Body of pancreas (tissue), 4 donors: ENCODE measurements around the gene KRTAP19-7. TPM values are rescaled to one million over a fixed set of nuclear protein-coding genes. Genes with fewer than 3 reads are reported as not detected.

Experiments
- ATAC-seq: fragments of 150-250 bp; one replicate; pipeline ENCODE4 v1.9.1; 2016
- DNase-seq, 4 donors: peaks; one replicate each; pipeline ENCODE4 v3.0.0-alpha.2; 2019
- H3K27ac ChIP-seq, 4 donors: fragments of 200-600 bp; sonication (generic); 1 replicate in 3 of 4; 2 replicates in 1 of 4; pipeline versions ENCODE4 v1.5.1 to v1.6.1; 2016 to 2019; ENCODE audit warnings: mild to moderate bottlenecking in 1 of 4, mixed read lengths in 1 of 4, moderate library complexity in 1 of 4
- H3K27me3 ChIP-seq, 2 donors: fragments of 200-600 bp; sonication (generic); one replicate each; pipeline ENCODE4 v1.6.0; 2016; ENCODE audit warnings: mild to moderate bottlenecking in 1 of 2
- H3K36me3 ChIP-seq, 2 donors: fragments of 200-600 bp; sonication (generic); replicated peaks in 1 of 2; 2 replicates each; pipeline ENCODE4 v1.5.1; 2016; ENCODE audit warnings: low read depth in 2 of 2; ENCODE audit not compliant: insufficient read depth in 1 of 2
- H3K4me1 ChIP-seq: fragments of 200-600 bp; sonication (generic); one replicate; pipeline ENCODE4 v1.6.0; 2016
- H3K4me3 ChIP-seq, 2 donors: fragments of 200-600 bp; sonication (generic); 1 replicate in 1 of 2; 2 replicates in 1 of 2; pipeline ENCODE4 v1.5.1; 2016 to 2019
- H3K9me3 ChIP-seq, 3 donors: fragments of 200-600 bp; sonication (generic); 1 replicate in 2 of 3; 2 replicates in 1 of 3; pipeline ENCODE4 v1.5.1; 2016
- CTCF ChIP-seq, 7 experiments: fragments of 450-650 bp in 4 of 7; fragments of 200-600 bp in 3 of 7; sonication (generic) in 3 of 7; IDR thresholded peaks; one replicate each; pipeline ENCODE4 v1.5.1; 2016 to 2019; ENCODE audit warnings: antibody characterized with exemption in 7 of 7
- POLR2A ChIP-seq, 3 donors: fragments of 450-650 bp; IDR thresholded peaks; one replicate each; pipeline ENCODE4 v1.6.1; 2016; ENCODE audit warnings: antibody characterized with exemption in 3 of 3, mild to moderate bottlenecking in 2 of 3
- WGBS, 2 donors: methylation state at CpG; one replicate each; pipeline ENCODE4 v1.1.5; 2017; 5-methylcytosine and 5-hydroxymethylcytosine counted together
- intact Hi-C: fragments of 100-400 bp; cut with DNase I; formaldehyde crosslinking; loops from one replicate; pipeline ENCODE4 v1.15.1; 2023
- total RNA-seq, 2 donors: library from RNA; depleted of rRNA; stranded (reverse); fragments of >200 nt; gene quantifications; one replicate each; pipeline ENCODE4 v1.1.0, GENCODE V29; 2016

Gene KRTAP19-7
- not detected for total RNA-seq

GRCh38 chr21:30561264-30561895, at the start of gene KRTAP19-7:
Gene KRTAP19-7 (minus strand): TSS chr21:30561314. CDS start chr21:30561289, 25 bp downstream.
- DNase-seq: no peak
- no peak within 1 kb of the TSS for H3K4me3 ChIP-seq
- no peaks in the 10 kb centered on the region for H3K36me3 ChIP-seq
- no peak within 1 kb of the TSS for H3K27ac ChIP-seq
- no peaks in the 10 kb centered on the region for H3K9me3 ChIP-seq
- WGBS, 2 donors: 60 to 72% methylated on average over 2 of the region's 2 CpGs
- no peak for TF ChIP-seq CTCF (IDR thresholded peaks at IDR 0.05)
- no peak for TF ChIP-seq POLR2A (IDR thresholded peaks at IDR 0.05)
- no peaks in the 10 kb centered on the region for H3K4me1 ChIP-seq
- intact Hi-C loops: no loop called here
- no peaks in the 10 kb centered on the region for H3K27me3 ChIP-seq
- no peak for ATAC-seq

GRCh38 chr21:30605968-30606367, 44.9 kb upstream of the KRTAP19-7 start:
- Histone ChIP-seq H3K27me3 (no peaks in the 10 kb centered on the region), H3K4me3 (no peak overlapping the region), H3K4me1 (no peaks in the 10 kb centered on the region), H3K27ac (no peak overlapping the region), H3K36me3 (no peaks in the 10 kb centered on the region), H3K9me3 (no peaks in the 10 kb centered on the region)
- no peak for ATAC-seq
- 86 to 88% methylated on average over 2 of the region's 2 CpGs for WGBS, 2 donors
- DNase-seq: no peak
- TF ChIP-seq CTCF (IDR thresholded peaks at IDR 0.05) (no peak), POLR2A (IDR thresholded peaks at IDR 0.05) (no peak)
- intact Hi-C loops: no loop called here

GRCh38 chr21:30600787-30601186, 39.7 kb upstream of the KRTAP19-7 start, which contains the start of gene KRTAP22-1:
Gene KRTAP22-1 (plus strand): TSS chr21:30601087.
- intact Hi-C loops: no loop called here

GRCh38 chr21:30598802-30599201, 37.7 kb upstream of the KRTAP19-7 start, which contains the start of gene KRTAP6-2:
Gene KRTAP6-2 (minus strand): TSS chr21:30598902. CDS start chr21:30598874, 28 bp downstream.
- no peak for TF ChIP-seq POLR2A (IDR thresholded peaks at IDR 0.05)
- TF ChIP-seq CTCF (IDR thresholded peaks at IDR 0.05): no peak
- Histone ChIP-seq H3K27me3 (no peaks in the 10 kb centered on the region), H3K4me1 (no peaks in the 10 kb centered on the region), H3K36me3 (no peaks in the 10 kb centered on the region), H3K27ac (no peak within 1 kb of the TSS), H3K9me3 (no peaks in the 10 kb centered on the region), H3K4me3 (no peak within 1 kb of the TSS)
- ATAC-seq (no peak), DNase-seq (no peak)
- intact Hi-C loops: no loop called here
- WGBS, 2 donors: 82 to 93% methylated on average over 6 of the region's 6 CpGs

More at GRCh38 chr21:30600787-30601186, 39.7 kb upstream of the KRTAP19-7 start, which contains the start of gene KRTAP22-1:
- no peak within 1 kb of the TSS for H3K27ac ChIP-seq
- ATAC-seq (no peak), DNase-seq (no peak)
- H3K36me3 ChIP-seq: no peaks in the 10 kb centered on the region
- H3K4me3 ChIP-seq: no peak within 1 kb of the TSS
- TF ChIP-seq CTCF (IDR thresholded peaks at IDR 0.05): no peak
- TF ChIP-seq POLR2A (IDR thresholded peaks at IDR 0.05): no peak
- no peaks in the 10 kb centered on the region for H3K27me3 ChIP-seq
- WGBS, 2 donors: 0 to 41% methylated on average over 1 of the region's 1 CpG
- no peaks in the 10 kb centered on the region for H3K9me3 ChIP-seq
- H3K4me1 ChIP-seq: no peaks in the 10 kb centered on the region

GRCh38 chr21:30592140-30592539, 31.0 kb upstream of the KRTAP19-7 start, which contains the start of gene KRTAP6-3:
Gene KRTAP6-3 (plus strand): TSS chr21:30592440. CDS start chr21:30592446, 6 bp downstream.
- Histone ChIP-seq H3K4me3 (no peak within 1 kb of the TSS), H3K4me1 (no peaks in the 10 kb centered on the region), H3K36me3 (no peaks in the 10 kb centered on the region), H3K9me3 (no peaks in the 10 kb centered on the region), H3K27ac (no peak within 1 kb of the TSS), H3K27me3 (no peaks in the 10 kb centered on the region)
- TF ChIP-seq POLR2A (IDR thresholded peaks at IDR 0.05) (no peak), CTCF (IDR thresholded peaks at IDR 0.05) (no peak)
- 84 to 91% methylated on average over 4 of the region's 4 CpGs for WGBS, 2 donors
- intact Hi-C loops: no loop called here
- DNase-seq (no peak), ATAC-seq (no peak)
